GM12875 (cell line): ENCODE results near the gene CDCP1.

ENCODE experiments used
- H3K4me3 ChIP-seq: one replicate; pipeline ENCODE4 v1.5.1; 2011; ENCODE audit warnings: low read depth, low read length, control low read depth
- TF ChIP-seq, protein P1 (sequence below): IDR thresholded peaks from 2 replicates; pipeline ENCODE4 v1.5.1; 2011; ENCODE audit warnings: low read depth, mild to moderate bottlenecking, control low read depth, inconsistent platforms, low read length, moderate library complexity, borderline replicate concordance; ENCODE audit not compliant: insufficient read depth

Gene CDCP1

DNA sequence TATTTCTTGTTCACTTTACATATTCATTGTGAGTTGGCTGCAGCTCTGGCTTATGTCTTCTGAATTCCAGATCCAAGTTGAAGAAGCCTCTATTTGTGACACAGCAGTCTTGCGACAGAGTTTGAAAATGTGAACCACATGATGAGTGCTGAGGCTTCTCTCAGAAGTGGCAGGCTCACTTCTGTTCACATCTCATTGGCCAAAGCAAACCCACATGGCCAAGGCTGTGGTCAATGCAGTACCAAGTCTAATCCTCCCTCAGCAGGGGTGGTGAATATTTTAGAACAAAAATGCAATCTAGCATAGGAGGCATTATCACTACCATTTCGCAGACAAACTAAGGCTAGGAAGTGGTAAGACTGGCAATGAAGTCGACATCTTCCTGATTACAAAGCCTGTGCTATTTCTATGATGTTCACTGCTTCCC is 45.2 kb downstream of the CDCP1 start:
- TF ChIP-seq, protein P1, sequence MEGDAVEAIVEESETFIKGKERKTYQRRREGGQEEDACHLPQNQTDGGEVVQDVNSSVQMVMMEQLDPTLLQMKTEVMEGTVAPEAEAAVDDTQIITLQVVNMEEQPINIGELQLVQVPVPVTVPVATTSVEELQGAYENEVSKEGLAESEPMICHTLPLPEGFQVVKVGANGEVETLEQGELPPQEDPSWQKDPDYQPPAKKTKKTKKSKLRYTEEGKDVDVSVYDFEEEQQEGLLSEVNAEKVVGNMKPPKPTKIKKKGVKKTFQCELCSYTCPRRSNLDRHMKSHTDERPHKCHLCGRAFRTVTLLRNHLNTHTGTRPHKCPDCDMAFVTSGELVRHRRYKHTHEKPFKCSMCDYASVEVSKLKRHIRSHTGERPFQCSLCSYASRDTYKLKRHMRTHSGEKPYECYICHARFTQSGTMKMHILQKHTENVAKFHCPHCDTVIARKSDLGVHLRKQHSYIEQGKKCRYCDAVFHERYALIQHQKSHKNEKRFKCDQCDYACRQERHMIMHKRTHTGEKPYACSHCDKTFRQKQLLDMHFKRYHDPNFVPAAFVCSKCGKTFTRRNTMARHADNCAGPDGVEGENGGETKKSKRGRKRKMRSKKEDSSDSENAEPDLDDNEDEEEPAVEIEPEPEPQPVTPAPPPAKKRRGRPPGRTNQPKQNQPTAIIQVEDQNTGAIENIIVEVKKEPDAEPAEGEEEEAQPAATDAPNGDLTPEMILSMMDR: no peak

DNA sequence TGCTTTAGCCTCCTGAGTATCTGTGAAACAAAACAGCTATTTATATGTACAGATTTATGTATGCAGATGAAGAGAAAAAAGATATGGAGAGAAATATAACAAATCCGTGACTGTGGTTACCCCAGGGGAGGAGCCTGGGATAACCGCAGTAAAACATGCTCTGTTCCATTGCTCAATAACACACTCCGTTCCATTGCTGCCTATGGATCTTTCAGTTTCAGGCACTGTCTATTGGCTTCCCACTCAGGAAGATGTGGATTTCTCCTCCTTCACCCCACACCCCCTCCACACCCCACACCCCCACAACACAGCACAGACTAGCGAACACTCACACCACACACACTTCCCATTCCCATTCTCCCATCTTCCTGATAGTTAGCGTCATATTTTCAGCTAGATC is 47.9 kb downstream of the CDCP1 start:
- no peak overlapping the region for H3K4me3 ChIP-seq
- TF ChIP-seq, protein P1: no peak

More for the DNA sequence above, 45.2 kb downstream of the CDCP1 start:
- H3K4me3 ChIP-seq: no peak overlapping the region

DNA sequence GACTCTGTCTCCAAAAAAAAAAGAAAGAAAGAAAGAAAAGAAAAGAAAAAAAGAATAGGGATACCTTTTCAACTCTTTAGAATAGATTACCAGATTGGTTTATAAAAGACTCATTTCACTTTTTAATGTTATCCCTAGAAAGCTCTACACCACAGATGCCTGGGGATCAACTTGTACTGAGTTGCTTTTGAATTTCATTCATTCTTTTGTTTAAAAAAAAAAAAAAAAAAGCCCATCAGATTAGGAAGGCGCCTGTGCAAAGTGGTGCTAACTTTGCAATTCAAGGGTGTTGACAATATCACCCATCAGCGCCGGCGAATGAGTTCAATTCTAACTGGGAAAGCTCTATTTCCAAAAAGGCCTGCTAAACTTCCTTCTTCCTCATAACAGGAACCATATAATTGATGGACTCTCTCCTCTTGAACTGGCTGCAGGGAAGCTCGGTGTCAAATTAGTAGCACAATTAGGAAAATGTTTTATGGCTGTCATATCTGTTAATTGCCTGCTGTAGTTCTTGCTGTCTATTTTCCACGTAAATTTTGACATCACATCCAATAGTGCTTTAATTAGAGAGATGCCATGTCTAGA is 48.8 kb downstream of the CDCP1 start:
- TF ChIP-seq, protein P1: no peak
- H3K4me3 ChIP-seq: no peak overlapping the region

DNA sequence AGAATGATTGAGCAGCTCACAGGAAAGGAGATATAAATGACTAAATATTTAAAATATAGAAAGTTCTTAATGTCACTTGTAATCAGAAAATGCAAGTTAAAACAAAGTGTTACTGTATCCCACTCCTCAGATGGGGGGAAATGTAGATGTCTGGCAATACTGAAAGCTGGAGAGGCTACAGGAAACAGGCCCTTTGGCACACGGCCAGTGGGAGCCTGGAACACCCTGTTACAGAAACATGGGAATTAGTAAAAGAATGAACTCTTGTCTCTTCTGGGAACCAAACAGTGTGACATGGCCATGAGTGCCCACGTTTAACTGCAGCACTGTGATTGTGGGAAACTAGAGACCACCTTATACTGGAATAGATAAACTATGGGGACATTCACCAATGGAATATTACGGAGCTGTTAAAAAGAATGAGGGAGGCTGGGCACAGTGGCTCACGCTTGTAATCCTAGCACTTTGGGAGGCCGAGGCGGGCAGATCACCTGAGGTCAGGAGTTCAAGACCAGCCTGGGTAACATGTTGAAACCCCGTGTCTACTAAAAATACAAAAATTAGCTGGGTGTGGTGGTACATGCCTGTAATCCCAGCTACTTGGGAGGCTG is 50.2 kb downstream of the CDCP1 start:
- TF ChIP-seq, protein P1: no peak
- no peak overlapping the region for H3K4me3 ChIP-seq

DNA sequence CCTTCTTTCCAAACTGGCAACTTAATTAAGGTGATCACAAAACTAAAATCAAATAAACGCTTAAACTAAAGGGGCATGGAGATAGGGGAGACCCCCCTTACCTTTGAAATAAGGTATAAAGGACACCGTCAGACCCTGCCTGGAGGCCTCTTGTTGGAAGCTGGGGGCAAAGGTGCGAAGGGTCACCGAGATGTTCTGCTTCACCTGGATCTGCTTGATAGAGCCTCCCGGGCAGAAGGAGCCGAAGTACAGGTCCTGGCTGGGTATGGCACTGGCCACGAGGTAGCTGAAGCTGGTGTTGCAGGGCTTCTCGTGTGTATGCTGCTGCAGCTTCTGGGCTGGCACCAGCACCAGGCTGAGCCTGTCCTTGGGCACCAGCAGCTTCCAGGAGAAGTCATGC is 53.0 kb downstream of the CDCP1 start:
- TF ChIP-seq, protein P1: no peak
- no peak overlapping the region for H3K4me3 ChIP-seq

DNA sequence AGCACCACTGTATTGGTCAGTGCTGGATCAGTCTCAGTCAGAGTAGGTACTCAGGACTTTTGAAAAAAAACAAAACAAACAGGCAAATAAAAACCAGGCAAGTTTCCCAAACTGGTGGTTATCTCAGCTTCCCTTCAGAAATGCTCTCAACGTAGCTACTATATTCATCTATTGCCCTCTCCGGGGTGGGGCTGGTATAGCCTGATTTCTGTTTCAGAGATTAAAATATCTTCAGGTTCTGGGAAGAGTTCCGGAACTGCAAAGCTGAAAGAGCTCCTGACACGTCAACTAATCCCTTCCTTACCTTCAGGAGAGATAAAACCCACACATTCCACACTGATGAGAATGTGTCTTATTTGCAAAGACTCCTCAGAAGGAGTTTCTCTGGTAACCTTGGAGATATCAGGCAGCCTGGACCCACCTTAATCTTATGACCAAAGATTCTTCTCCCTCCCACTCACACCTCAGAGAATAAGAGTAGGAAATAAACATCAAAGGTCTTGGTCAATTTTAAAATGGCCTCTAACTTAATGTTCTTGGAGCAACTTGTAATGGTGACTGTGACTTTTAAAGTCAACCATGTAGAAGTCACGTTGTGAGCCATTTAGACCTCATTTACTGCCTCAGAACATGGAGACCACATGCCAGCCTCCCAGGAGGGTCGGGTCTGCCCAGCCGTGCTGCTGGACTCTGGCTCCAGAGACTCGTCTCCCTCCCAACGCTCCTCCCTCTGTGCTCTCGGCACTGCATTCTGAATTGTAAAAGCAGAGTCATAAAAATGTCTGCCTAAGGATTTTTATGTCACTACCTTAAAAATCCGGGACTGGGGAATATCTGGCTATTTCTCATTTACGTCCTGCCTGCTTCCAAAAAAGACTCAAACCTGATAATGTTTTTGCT is 53.8 kb downstream of the CDCP1 start:
- TF ChIP-seq, protein P1: no peak
- H3K4me3 ChIP-seq: no peak overlapping the region
